BLaER1 (cell line): ENCODE measurements around the gene ZDHHC7.

Experiments
- H3K27ac ChIP-seq: shearing (Covaris generic); formaldehyde crosslinking; 2 replicates; pipeline ENCODE4 v1.8.1; 2022
- H3K27me3 ChIP-seq: shearing (Covaris generic); formaldehyde crosslinking; 2 replicates; pipeline ENCODE4 v1.8.1; 2022
- H3K36me3 ChIP-seq: shearing (Covaris generic); formaldehyde crosslinking; 2 replicates; pipeline ENCODE4 v1.8.1; 2022
- H3K4me1 ChIP-seq: shearing (Covaris generic); formaldehyde crosslinking; 2 replicates; pipeline ENCODE4 v1.8.1; 2022
- H3K4me2 ChIP-seq: shearing (Covaris generic); formaldehyde crosslinking; 2 replicates; pipeline ENCODE4 v1.8.1; 2022
- H3K4me3 ChIP-seq: shearing (Covaris generic); formaldehyde crosslinking; 2 replicates; pipeline ENCODE4 v1.8.1; 2022
- H3K9ac ChIP-seq: shearing (Covaris generic); formaldehyde crosslinking; 2 replicates; pipeline ENCODE4 v1.8.1; 2022
- H3K9me3 ChIP-seq: shearing (Covaris generic); formaldehyde crosslinking; 2 replicates; pipeline ENCODE4 v1.8.1; 2022
- H4K20me1 ChIP-seq: shearing (Covaris generic); formaldehyde crosslinking; 2 replicates; pipeline ENCODE4 v1.8.1; 2022
- Cebpa-rat ChIP-seq: shearing (Covaris generic); IDR thresholded peaks from 2 replicates; pipeline ENCODE4 v1.8.1; 2022

Gene ZDHHC7

DNA sequence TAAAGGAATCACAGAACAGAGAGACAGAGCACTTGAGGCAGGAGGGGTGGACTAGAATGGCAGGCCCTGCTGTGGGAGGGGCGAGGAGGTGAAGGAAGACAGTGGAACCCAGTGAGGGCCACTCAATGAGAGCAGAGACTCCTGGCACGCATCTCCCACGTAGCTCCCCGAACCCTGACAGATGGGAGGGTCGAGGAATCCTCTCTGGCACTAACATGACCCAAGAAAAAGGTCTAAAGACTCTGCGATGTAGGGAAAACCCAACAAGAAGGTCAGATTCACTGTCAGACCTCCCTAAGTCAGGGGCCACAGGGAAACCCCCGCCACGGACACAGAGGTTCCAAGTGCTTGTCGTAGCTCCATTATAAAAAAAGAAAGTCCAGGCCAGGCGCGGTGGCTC is 15.0 kb downstream of the ZDHHC7 start:
- H3K4me2 ChIP-seq, result no peak overlapping the region
- no peak overlapping the region for H3K9ac ChIP-seq
- no peak overlapping the region for H3K27ac ChIP-seq
- H3K36me3 ChIP-seq, result peaks cover 89% of the 10 kb centered on the region
- H3K4me1 ChIP-seq, result peaks cover 15% of the 10 kb centered on the region; the same call in 1 of the 2 replicates
- no peak for TF ChIP-seq Cebpa-rat
- no peaks in the 10 kb centered on the region for H3K27me3 ChIP-seq
- H3K9me3 ChIP-seq, result peaks cover 6% of the 10 kb centered on the region; the same call in 1 of the 2 replicates
- no peak overlapping the region for H3K4me3 ChIP-seq
- H4K20me1 ChIP-seq, result peaks cover 91% of the 10 kb centered on the region

DNA sequence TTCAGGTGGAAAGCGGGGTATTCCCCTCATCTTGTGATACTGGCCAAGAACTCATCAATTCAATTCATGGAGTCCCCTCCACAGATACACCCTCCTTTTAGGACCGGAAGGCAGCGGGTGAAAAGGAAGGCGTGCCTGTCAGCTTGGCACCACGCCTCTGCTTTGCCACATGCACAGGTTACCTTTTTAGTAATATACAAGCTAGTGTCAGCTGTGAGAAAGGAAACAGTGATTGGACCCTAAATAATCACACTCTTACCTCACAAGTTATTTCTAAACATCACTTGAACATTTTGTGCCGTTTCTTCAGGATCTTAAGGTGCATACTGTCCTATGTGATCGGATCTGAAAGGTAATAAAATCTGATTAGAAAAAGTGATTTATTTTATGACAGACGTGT is 15.7 kb downstream of the ZDHHC7 start:
- no peak for TF ChIP-seq Cebpa-rat
- peaks cover 6% of the 10 kb centered on the region; the same call in 1 of the 2 replicates for H3K9me3 ChIP-seq
- no peak overlapping the region for H3K4me3 ChIP-seq
- H3K4me1 ChIP-seq, result peaks cover 8% of the 10 kb centered on the region; the same call in 1 of the 2 replicates
- H4K20me1 ChIP-seq, result peaks cover 89% of the 10 kb centered on the region
- H3K4me2 ChIP-seq, result no peak overlapping the region
- H3K27ac ChIP-seq, result no peak overlapping the region
- H3K27me3 ChIP-seq, result no peaks in the 10 kb centered on the region
- H3K36me3 ChIP-seq, result peaks cover 89% of the 10 kb centered on the region
- H3K9ac ChIP-seq, result no peak overlapping the region

DNA sequence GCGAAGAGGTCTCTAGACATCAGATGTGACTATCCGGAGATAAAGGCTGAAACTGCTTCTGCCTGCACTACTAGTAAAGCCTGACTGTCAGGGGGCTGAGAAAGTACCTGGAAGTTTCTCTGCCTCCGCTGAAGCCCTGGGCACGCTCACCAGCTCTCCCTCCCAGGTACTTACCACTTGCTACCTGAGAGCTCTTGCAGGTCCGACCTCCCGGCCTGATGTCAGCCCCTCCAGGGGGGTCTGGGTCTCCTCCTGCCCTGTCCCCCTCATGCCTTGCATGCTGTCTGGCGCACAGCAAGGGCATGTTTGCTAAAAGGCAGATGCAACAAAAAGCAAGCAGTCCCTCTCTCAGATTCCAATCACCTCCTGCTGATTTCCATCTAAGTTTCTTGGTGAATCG is 17.4 kb downstream of the ZDHHC7 start:
- Histone ChIP-seq H3K4me3 (no peak overlapping the region), H3K9ac (no peak overlapping the region), H3K27me3 (no peaks in the 10 kb centered on the region), H4K20me1 (peaks cover 89% of the 10 kb centered on the region), H3K4me1 (peaks cover 6% of the 10 kb centered on the region; the same call in 1 of the 2 replicates), H3K36me3 (peaks cover 90% of the 10 kb centered on the region), H3K27ac (no peak overlapping the region), H3K4me2 (no peak overlapping the region), H3K9me3 (peaks cover 6% of the 10 kb centered on the region; the same call in 1 of the 2 replicates)
- TF ChIP-seq Cebpa-rat, result no peak

- TF ChIP-seq Cebpa-rat, result no peak
- peaks cover 89% of the 10 kb centered on the region for H3K36me3 ChIP-seq
Measured at GRCh38 chr16:84992717-84993075, 18.6 kb downstream of the ZDHHC7 start.

DNA sequence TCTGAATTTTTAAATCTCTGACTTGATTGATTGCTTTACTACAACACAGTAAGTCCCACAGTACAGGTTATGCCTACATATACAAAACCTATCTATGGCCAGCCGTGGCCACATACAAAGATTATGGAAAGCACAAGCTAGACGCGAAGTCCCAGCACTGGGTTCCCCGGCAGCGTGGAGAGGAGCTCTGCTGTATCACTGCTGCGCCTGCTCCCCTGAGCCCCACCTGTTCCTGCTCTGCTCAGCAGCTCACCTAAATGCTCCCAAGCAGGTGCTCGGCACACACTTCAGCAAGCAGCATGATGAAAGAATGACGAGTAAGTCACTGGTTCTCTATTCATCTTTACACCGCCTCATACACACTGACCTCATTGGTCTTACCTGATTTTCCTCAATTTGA is 20.6 kb downstream of the ZDHHC7 start:
- H3K4me3 ChIP-seq, result no peak overlapping the region
- peaks cover 98% of the 10 kb centered on the region for H4K20me1 ChIP-seq
- TF ChIP-seq Cebpa-rat, result no peak
- H3K36me3 ChIP-seq, result peaks cover 97% of the 10 kb centered on the region
- no peaks in the 10 kb centered on the region for H3K27me3 ChIP-seq
- H3K4me2 ChIP-seq, result no peak overlapping the region
- H3K9ac ChIP-seq, result no peak overlapping the region
- H3K4me1 ChIP-seq, result no peaks in the 10 kb centered on the region
- H3K9me3 ChIP-seq, result no peaks in the 10 kb centered on the region
- no peak overlapping the region for H3K27ac ChIP-seq

More at GRCh38 chr16:84992717-84993075, 18.6 kb downstream of the ZDHHC7 start:
- Histone ChIP-seq H3K4me2 (no peak overlapping the region), H3K9me3 (no peaks in the 10 kb centered on the region), H3K9ac (no peak overlapping the region), H3K27me3 (no peaks in the 10 kb centered on the region), H3K4me3 (no peak overlapping the region), H3K27ac (no peak overlapping the region), H4K20me1 (peaks cover 91% of the 10 kb centered on the region), H3K4me1 (peaks cover 6% of the 10 kb centered on the region; the same call in 1 of the 2 replicates)

- no peak overlapping the region for H3K4me3 ChIP-seq
- no peak for TF ChIP-seq Cebpa-rat
- peaks cover 7% of the 10 kb centered on the region for H3K4me1 ChIP-seq
- no peak overlapping the region for H3K27ac ChIP-seq
- peaks cover 98% of the 10 kb centered on the region for H4K20me1 ChIP-seq
- H3K4me2 ChIP-seq, result no peak overlapping the region
- H3K9ac ChIP-seq, result no peak overlapping the region
- peaks cover 97% of the 10 kb centered on the region for H3K36me3 ChIP-seq
- H3K27me3 ChIP-seq, result no peaks in the 10 kb centered on the region
- no peaks in the 10 kb centered on the region for H3K9me3 ChIP-seq
Measured at GRCh38 chr16:84989749-84990620, 21.4 kb downstream of the ZDHHC7 start.

DNA sequence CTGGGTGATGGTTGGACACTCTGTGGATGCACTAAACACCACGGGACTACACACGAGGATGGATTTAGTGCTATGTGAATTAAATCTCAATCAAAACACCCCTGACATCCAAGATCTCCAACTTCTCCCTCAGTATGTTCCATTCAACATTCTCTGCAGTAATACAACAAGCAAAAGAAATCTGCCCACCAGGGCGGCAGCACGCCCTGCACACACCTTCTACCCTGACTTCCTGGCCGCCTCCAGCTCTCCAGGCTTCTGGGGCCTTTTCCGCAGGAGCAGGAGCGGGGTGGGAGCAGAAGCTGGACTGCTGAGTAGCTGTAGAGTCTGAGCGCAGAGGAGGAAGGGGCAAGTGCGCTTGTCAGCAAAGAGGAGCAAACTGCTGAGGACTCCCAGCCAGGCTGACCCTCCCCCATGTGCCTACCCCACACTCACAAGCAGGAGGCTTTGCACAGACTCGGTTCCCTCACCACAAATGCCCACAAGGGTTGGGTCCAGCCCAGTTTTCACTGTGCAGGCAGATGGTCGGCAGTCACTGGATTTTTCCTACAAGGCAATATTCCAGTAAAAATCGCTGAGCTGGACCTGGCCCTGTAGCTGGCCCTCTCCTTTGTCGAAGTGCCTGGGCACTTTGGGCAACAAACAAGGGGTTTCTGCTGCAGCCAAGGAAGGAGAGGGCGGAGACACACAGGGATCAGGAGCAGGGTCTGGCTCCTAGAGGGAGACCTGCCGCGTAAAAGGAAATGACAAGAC is 22.8 kb downstream of the ZDHHC7 start:
- no peak for TF ChIP-seq Cebpa-rat
- no peak overlapping the region for H3K27ac ChIP-seq
- H4K20me1 ChIP-seq, result peaks cover 98% of the 10 kb centered on the region
- peaks cover 22% of the 10 kb centered on the region for H3K4me1 ChIP-seq
- no peak overlapping the region for H3K9ac ChIP-seq
- no peaks in the 10 kb centered on the region for H3K9me3 ChIP-seq
- no peaks in the 10 kb centered on the region for H3K27me3 ChIP-seq
- peaks cover 86% of the 10 kb centered on the region for H3K36me3 ChIP-seq
- H3K4me2 ChIP-seq, result no peak overlapping the region
- no peak overlapping the region for H3K4me3 ChIP-seq

- no peaks in the 10 kb centered on the region for H3K27me3 ChIP-seq
- no peak overlapping the region for H3K4me2 ChIP-seq
- peaks cover 86% of the 10 kb centered on the region for H3K36me3 ChIP-seq
- H3K9ac ChIP-seq, result no peak overlapping the region
- H3K9me3 ChIP-seq, result no peaks in the 10 kb centered on the region
- H4K20me1 ChIP-seq, result peaks cover 98% of the 10 kb centered on the region
- no peak for TF ChIP-seq Cebpa-rat
- no peak overlapping the region for H3K27ac ChIP-seq
- H3K4me1 ChIP-seq, result peaks cover 33% of the 10 kb centered on the region
- H3K4me3 ChIP-seq, result no peak overlapping the region
Measured at GRCh38 chr16:84986879-84987278, 24.5 kb downstream of the ZDHHC7 start.

DNA sequence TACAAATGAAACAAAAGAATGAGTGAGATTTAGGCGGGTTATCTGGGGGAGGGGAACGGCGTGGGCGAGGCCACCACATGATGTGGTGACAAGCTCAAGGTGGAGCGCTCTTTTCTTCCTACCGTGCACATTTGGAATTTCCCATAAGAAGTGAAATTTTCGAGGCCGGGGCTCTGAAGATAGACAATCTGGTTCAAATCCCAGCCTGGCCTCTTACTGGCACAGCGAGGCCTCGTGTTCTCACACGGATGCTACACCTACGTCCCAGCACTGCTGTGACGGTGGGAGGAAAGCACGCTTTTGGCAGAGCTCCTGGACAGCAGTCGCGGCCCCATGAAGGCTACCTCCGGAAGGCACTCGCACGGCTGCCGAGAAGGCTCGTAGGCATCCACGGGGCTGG is 25.2 kb downstream of the ZDHHC7 start:
- peaks cover 99% of the 10 kb centered on the region for H4K20me1 ChIP-seq
- H3K4me2 ChIP-seq, result no peak overlapping the region
- H3K36me3 ChIP-seq, result peaks cover 88% of the 10 kb centered on the region
- H3K9me3 ChIP-seq, result no peaks in the 10 kb centered on the region
- H3K4me3 ChIP-seq, result no peak overlapping the region
- TF ChIP-seq Cebpa-rat, result no peak
- peaks cover 33% of the 10 kb centered on the region for H3K4me1 ChIP-seq
- H3K27ac ChIP-seq, result no peak overlapping the region
- no peaks in the 10 kb centered on the region for H3K27me3 ChIP-seq
- no peak overlapping the region for H3K9ac ChIP-seq
